GM12872 (cell line): Measurements from ENCODE around the gene FXYD4.
A peak's percentile ranks its signal among the peaks of the same experiment; 100 is the strongest.

ENCODE experiments used
- CTCF ChIP-seq: IDR thresholded peaks from 3 replicates; pipeline ENCODE4 v1.5.1; 2011; ENCODE audit warnings: low read depth, mild to moderate bottlenecking, low read length, moderate library complexity; ENCODE audit not compliant: insufficient read depth

The FXYD4 gene

GRCh38 chr10:43361547-43362190, 9.8 kb upstream of the FXYD4 start:
- TF ChIP-seq CTCF = no peak

- peak; percentile 44 for TF ChIP-seq CTCF
These were observed 9.1 kb upstream of the FXYD4 start for GRCh38 chr10:43362191-43362839.

GRCh38 chr10:43365001-43365400, 6.4 kb upstream of the FXYD4 start:
- TF ChIP-seq CTCF = no peak

- no peak for TF ChIP-seq CTCF
These were observed 1.5 kb upstream of the FXYD4 start for GRCh38 chr10:43369921-43370320.

- no peak for TF ChIP-seq CTCF
These were observed 693 bp upstream of the FXYD4 start for GRCh38 chr10:43370671-43371215.

GRCh38 chr10:43372765-43373361, 1.4 kb downstream of the FXYD4 start:
- TF ChIP-seq CTCF = no peak

- no peak for TF ChIP-seq CTCF
These were observed 2.0 kb downstream of the FXYD4 start for GRCh38 chr10:43373461-43373860.
